Smooth muscle cell (in vitro differentiated cells): ENCODE results near the gene SARS1. TPM values are rescaled to one million over a fixed set of nuclear protein-coding genes. Genes with fewer than 3 reads are reported as not detected.

Experiments
- DNase-seq: peaks from one replicate; lab custom pipeline; 2025; ENCODE audit not compliant: unreplicated experiment; lab: John Stamatoyannopoulos, UW
- H2AFZ ChIP-seq: fragments of 200-600 bp; sonication (generic); 2 replicates; pipeline ENCODE4 v1.6.0; 2016; ENCODE audit warnings: antibody characterized with exemption, low read depth, mild to moderate bottlenecking
- H3F3A ChIP-seq: fragments of 200-600 bp; sonication (generic); 2 replicates; pipeline ENCODE4 v1.6.0; 2017; ENCODE audit warnings: antibody characterized with exemption, low read depth
- H3K27ac ChIP-seq: fragments of 200-600 bp; sonication (generic); 2 replicates; pipeline ENCODE4 v1.5.1; 2016; ENCODE audit warnings: low read depth, mild to moderate bottlenecking
- H3K27me3 ChIP-seq: fragments of 200-600 bp; sonication (generic); 2 replicates; pipeline ENCODE4 v1.6.1; 2016; ENCODE audit warnings: low read depth, mild to moderate bottlenecking
- H3K36me3 ChIP-seq: fragments of 200-600 bp; sonication (generic); 2 replicates; pipeline ENCODE4 v1.5.1; 2016; ENCODE audit warnings: low read depth
- H3K4me1 ChIP-seq: fragments of 200-600 bp; sonication (generic); 2 replicates; pipeline ENCODE4 v1.5.1; 2016; ENCODE audit warnings: low read depth
- H3K4me2 ChIP-seq: fragments of 200-600 bp; sonication (generic); 2 replicates; pipeline ENCODE4 v1.6.0; 2016; ENCODE audit warnings: mild to moderate bottlenecking
- H3K4me3 ChIP-seq: fragments of 200-600 bp; sonication (generic); 2 replicates; pipeline ENCODE4 v1.5.1; 2016; ENCODE audit warnings: mild to moderate bottlenecking
- H3K79me2 ChIP-seq: fragments of 200-600 bp; sonication (generic); 2 replicates; pipeline ENCODE4 v1.6.0; 2016; ENCODE audit warnings: low read depth, mild to moderate bottlenecking
- H3K9ac ChIP-seq: fragments of 200-600 bp; sonication (generic); 2 replicates; pipeline ENCODE4 v1.6.0; 2016; ENCODE audit warnings: low read depth
- H3K9me3 ChIP-seq: fragments of 200-600 bp; sonication (generic); replicated peaks from 2 replicates; pipeline ENCODE4 v1.5.1; 2016; ENCODE audit warnings: low read depth
- H4K20me1 ChIP-seq: fragments of 200-600 bp; sonication (generic); 2 replicates; pipeline ENCODE4 v1.6.0; 2016; ENCODE audit warnings: low read depth
- CTCF ChIP-seq: fragments of 200-600 bp; sonication (generic); IDR thresholded peaks from 2 replicates; pipeline ENCODE4 v1.5.1; 2017; ENCODE audit warnings: borderline replicate concordance, mild to moderate bottlenecking, antibody characterized with exemption; ENCODE audit not compliant: insufficient read depth, poor library complexity, severe bottlenecking
- WGBS: methylation state at CpG from one replicate; pipeline ENCODE4 v1.1.7; 2016; ENCODE audit warnings: low lambda C conversion rate; 5-methylcytosine and 5-hydroxymethylcytosine counted together
- polyA plus RNA-seq: library from polyadenylated mRNA; unstranded; fragments of >200 nt; fragmentation: Nextera tagmentation; extraction: Ambion mirVana; gene quantifications from 2 replicates; pipeline ENCODE4 v1.2.1, GENCODE V29; 2016
- total RNA-seq: library from RNA; depleted of rRNA; stranded (reverse); fragments of >200 nt; gene quantifications from 2 replicates; pipeline ENCODE4 v1.2.3, GENCODE V29; 2014

SARS1 gene
- total and polyA plus RNA-seq, 2 experiments from 2014 or later = 157 to 176 TPM

GRCh38 chr1:109256971-109257681 lies 43.4 kb downstream of the SARS1 start:
- no peaks in the 10 kb centered on the region for H3K79me2 ChIP-seq
- H3K27ac ChIP-seq = no peak overlapping the region
- no peaks in the 10 kb centered on the region for H3K36me3 ChIP-seq
- H3K9me3 ChIP-seq = no peaks in the 10 kb centered on the region
- no peak for DNase-seq
- H3K9ac ChIP-seq = no peak overlapping the region
- no peak for TF ChIP-seq CTCF
- no peaks in the 10 kb centered on the region for H3F3A ChIP-seq
- no peak overlapping the region for H3K4me3 ChIP-seq
- H4K20me1 ChIP-seq = no peaks in the 10 kb centered on the region
- peaks cover 27% of the 10 kb centered on the region for H3K4me1 ChIP-seq
- no peak overlapping the region for H2AFZ ChIP-seq
- no peak overlapping the region for H3K4me2 ChIP-seq
- no peaks in the 10 kb centered on the region for H3K27me3 ChIP-seq
- WGBS = 91% methylated on average over 5 of the region's 5 CpGs

GRCh38 chr1:109257682-109258421 lies 44.1 kb downstream of the SARS1 start:
- Histone ChIP-seq H3K27ac (no peak overlapping the region), H3K79me2 (no peaks in the 10 kb centered on the region), H3K4me2 (no peak overlapping the region), H3K9me3 (no peaks in the 10 kb centered on the region), H3K4me1 (peaks cover 27% of the 10 kb centered on the region), H3K27me3 (no peaks in the 10 kb centered on the region), H2AFZ (no peak overlapping the region), H3K36me3 (no peaks in the 10 kb centered on the region), H4K20me1 (no peaks in the 10 kb centered on the region), H3K4me3 (no peak overlapping the region), H3K9ac (no peak overlapping the region), H3F3A (no peaks in the 10 kb centered on the region)
- no peak for TF ChIP-seq CTCF
- 82% methylated on average over 14 of the region's 15 CpGs for WGBS
- no peak for DNase-seq

GRCh38 chr1:109258481-109259466 lies 45.1 kb downstream of the SARS1 start:
- no peak overlapping the region for H3K4me3 ChIP-seq
- no peak for DNase-seq
- H3K27me3 ChIP-seq = no peaks in the 10 kb centered on the region
- peaks cover 22% of the 10 kb centered on the region for H3K4me1 ChIP-seq
- no peaks in the 10 kb centered on the region for H4K20me1 ChIP-seq
- H3K9ac ChIP-seq = no peak overlapping the region
- no peaks in the 10 kb centered on the region for H3K36me3 ChIP-seq
- no peak overlapping the region for H3K4me2 ChIP-seq
- H3K27ac ChIP-seq = no peak overlapping the region
- H3K79me2 ChIP-seq = no peaks in the 10 kb centered on the region
- no peak for TF ChIP-seq CTCF
- 94% methylated on average over 69 of the region's 69 CpGs for WGBS
- no peaks in the 10 kb centered on the region for H3F3A ChIP-seq
- no peak overlapping the region for H2AFZ ChIP-seq
- H3K9me3 ChIP-seq = no peaks in the 10 kb centered on the region
